ENCODE results near the gene GLRX.

GLRX gene

GRCh38 chr5:95773335-95774059, 49.0 kb downstream of the GLRX start:
- DNase-seq = no peak

- DNase-seq = no peak
Observed at GRCh38 chr5:95771892-95772291, 50.6 kb downstream of the GLRX start.

GRCh38 chr5:95770830-95771708, 51.5 kb downstream of the GLRX start:
- no peak for DNase-seq

- DNase-seq = no peak
Observed at GRCh38 chr5:95768731-95769130, 53.8 kb downstream of the GLRX start.

- DNase-seq = no peak
Observed at GRCh38 chr5:95763941-95764340, 58.6 kb downstream of the GLRX start.

All from CD4-positive, alpha-beta T cell treated with Interleukin-21 for 1 hour (primary cell).